MM.1S (cell line): ENCODE results near the gene NLGN1.

Experiments
- DNase-seq: peaks from one replicate; pipeline ENCODE4 v3.0.0-alpha.2; 2015
- H2AFZ ChIP-seq: fragments of 300-600 bp; sonication (generic); 2 replicates; pipeline ENCODE4 v1.6.0; 2016; ENCODE audit warnings: antibody characterized with exemption, low read length
- H3F3A ChIP-seq: fragments of 300-600 bp; sonication (generic); 2 replicates; pipeline ENCODE4 v1.6.1; 2016; ENCODE audit warnings: mild to moderate bottlenecking, antibody characterized with exemption, low read length, moderate library complexity, mixed read lengths; ENCODE audit not compliant: insufficient read depth
- H3K27ac ChIP-seq: fragments of 300-600 bp; sonication (generic); 2 replicates; pipeline ENCODE4 v1.5.1; 2016; ENCODE audit warnings: mild to moderate bottlenecking, low read length
- H3K27me3 ChIP-seq: fragments of 300-600 bp; sonication (generic); replicated peaks from 2 replicates; pipeline ENCODE4 v1.6.0; 2016; ENCODE audit warnings: low read length; ENCODE audit not compliant: insufficient read depth
- H3K36me3 ChIP-seq: fragments of 300-600 bp; sonication (generic); replicated peaks from 2 replicates; pipeline ENCODE4 v1.6.1; 2016; ENCODE audit warnings: mild to moderate bottlenecking, low read length, mixed read lengths; ENCODE audit not compliant: insufficient read depth
- H3K4me1 ChIP-seq: fragments of 300-600 bp; sonication (generic); 2 replicates; pipeline ENCODE4 v1.6.1; 2016; ENCODE audit warnings: low read length, mixed read lengths
- H3K4me2 ChIP-seq: fragments of 300-600 bp; sonication (generic); 2 replicates; pipeline ENCODE4 v1.6.0; 2016; ENCODE audit warnings: low read depth, low read length
- H3K4me3 ChIP-seq: fragments of 300-600 bp; sonication (generic); 2 replicates; pipeline ENCODE4 v1.5.1; 2016; ENCODE audit warnings: low read length, mixed read lengths
- H3K79me2 ChIP-seq: fragments of 300-600 bp; sonication (generic); 2 replicates; pipeline ENCODE4 v1.6.1; 2016; ENCODE audit warnings: mixed run types, low read length, mixed read lengths
- H3K9ac ChIP-seq: fragments of 300-600 bp; sonication (generic); 2 replicates; pipeline ENCODE4 v1.6.1; 2016; ENCODE audit warnings: low read length, mixed read lengths
- H3K9me2 ChIP-seq: fragments of 300-600 bp; sonication (generic); replicated peaks from 2 replicates; pipeline ENCODE4 v1.6.1; 2016; ENCODE audit warnings: mild to moderate bottlenecking, low read length, mixed read lengths; ENCODE audit not compliant: insufficient read depth
- H3K9me3 ChIP-seq: fragments of 300-600 bp; sonication (generic); replicated peaks from 2 replicates; pipeline ENCODE4 v1.6.1; 2016; ENCODE audit warnings: mild to moderate bottlenecking, low read length, mixed read lengths; ENCODE audit not compliant: insufficient read depth
- H4K20me1 ChIP-seq: fragments of 300-600 bp; sonication (generic); 2 replicates; pipeline ENCODE4 v1.6.1; 2016; ENCODE audit warnings: mild to moderate bottlenecking, low read length, moderate library complexity, mixed read lengths; ENCODE audit not compliant: insufficient read depth
- EZH2 ChIP-seq: fragments of 300-600 bp; sonication (generic); optimal IDR thresholded peaks from 2 replicates; pipeline ENCODE3; 2017; ENCODE audit warnings: low read depth, mild to moderate bottlenecking, antibody characterized with exemption, low read length, mixed read lengths
- EZH2phosphoT487 ChIP-seq: fragments of 300-600 bp; sonication (generic); IDR thresholded peaks from 2 replicates; pipeline ENCODE4 v1.6.1; 2018; ENCODE audit warnings: antibody characterized with exemption, low read length
- TF ChIP-seq, protein P1 (sequence below): fragments of 300-600 bp; sonication (generic); IDR thresholded peaks from 2 replicates; pipeline ENCODE4 v1.5.1; 2016; ENCODE audit warnings: antibody characterized with exemption, low read length, mixed read lengths

The NLGN1 gene

DNA sequence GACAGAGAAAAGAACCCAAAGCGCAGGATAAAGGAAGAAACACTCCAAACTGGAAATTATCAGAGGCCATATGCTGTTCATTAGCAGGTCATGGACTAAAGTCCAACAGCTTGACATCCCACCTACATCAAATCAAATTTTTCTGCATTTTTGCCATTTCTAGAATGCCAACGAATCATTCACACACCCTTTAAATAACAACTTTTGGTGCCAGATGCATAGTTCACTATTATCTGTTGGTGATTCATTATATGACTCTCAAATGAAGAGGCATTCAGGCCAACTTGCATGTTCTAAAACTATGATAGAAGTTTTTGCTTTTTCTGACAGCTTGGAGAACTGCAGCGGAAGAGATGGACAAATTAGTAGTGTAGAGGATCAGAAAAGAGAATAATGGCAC is 931.8 kb downstream of the NLGN1 start:
- no peak overlapping the region for H3K4me3 ChIP-seq
- no peaks in the 10 kb centered on the region for H3K4me1 ChIP-seq
- H3K9me2 ChIP-seq = no peaks in the 10 kb centered on the region
- TF ChIP-seq EZH2phosphoT487 = no peak
- TF ChIP-seq EZH2 = no peak
- TF ChIP-seq, protein P1, sequence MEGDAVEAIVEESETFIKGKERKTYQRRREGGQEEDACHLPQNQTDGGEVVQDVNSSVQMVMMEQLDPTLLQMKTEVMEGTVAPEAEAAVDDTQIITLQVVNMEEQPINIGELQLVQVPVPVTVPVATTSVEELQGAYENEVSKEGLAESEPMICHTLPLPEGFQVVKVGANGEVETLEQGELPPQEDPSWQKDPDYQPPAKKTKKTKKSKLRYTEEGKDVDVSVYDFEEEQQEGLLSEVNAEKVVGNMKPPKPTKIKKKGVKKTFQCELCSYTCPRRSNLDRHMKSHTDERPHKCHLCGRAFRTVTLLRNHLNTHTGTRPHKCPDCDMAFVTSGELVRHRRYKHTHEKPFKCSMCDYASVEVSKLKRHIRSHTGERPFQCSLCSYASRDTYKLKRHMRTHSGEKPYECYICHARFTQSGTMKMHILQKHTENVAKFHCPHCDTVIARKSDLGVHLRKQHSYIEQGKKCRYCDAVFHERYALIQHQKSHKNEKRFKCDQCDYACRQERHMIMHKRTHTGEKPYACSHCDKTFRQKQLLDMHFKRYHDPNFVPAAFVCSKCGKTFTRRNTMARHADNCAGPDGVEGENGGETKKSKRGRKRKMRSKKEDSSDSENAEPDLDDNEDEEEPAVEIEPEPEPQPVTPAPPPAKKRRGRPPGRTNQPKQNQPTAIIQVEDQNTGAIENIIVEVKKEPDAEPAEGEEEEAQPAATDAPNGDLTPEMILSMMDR = no peak
- DNase-seq = no peak
- no peaks in the 10 kb centered on the region for H4K20me1 ChIP-seq
- H3K9me3 ChIP-seq = no peaks in the 10 kb centered on the region
- no peaks in the 10 kb centered on the region for H3K36me3 ChIP-seq
- H3K9ac ChIP-seq = no peak overlapping the region
- H3K4me2 ChIP-seq = no peak overlapping the region
- H2AFZ ChIP-seq = no peak overlapping the region
- H3K27me3 ChIP-seq = no peaks in the 10 kb centered on the region
- no peak overlapping the region for H3K27ac ChIP-seq
- H3K79me2 ChIP-seq = no peaks in the 10 kb centered on the region
- no peaks in the 10 kb centered on the region for H3F3A ChIP-seq

DNA sequence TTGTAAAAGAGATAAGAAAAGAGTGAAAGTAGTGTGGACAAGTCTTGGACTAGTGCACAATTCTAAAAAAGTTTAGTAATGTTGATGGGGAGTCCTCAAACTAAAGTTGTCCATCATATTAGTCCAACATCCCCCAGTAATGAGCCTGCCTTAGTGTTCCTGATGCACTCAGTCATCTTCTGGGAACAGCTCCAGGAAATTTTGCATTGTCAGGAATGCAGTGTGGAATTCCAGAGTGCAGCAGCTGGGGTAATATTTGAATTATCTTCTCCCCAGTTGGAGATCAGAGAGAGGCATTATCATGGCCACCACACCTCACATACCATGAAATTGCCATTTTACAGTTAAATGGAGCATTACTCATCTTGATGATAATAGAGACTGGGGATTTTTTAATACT is 932.8 kb downstream of the NLGN1 start:
- TF ChIP-seq EZH2phosphoT487 = no peak
- TF ChIP-seq, protein P1 = no peak
- H3K9me2 ChIP-seq = no peaks in the 10 kb centered on the region
- H3K36me3 ChIP-seq = no peaks in the 10 kb centered on the region
- H4K20me1 ChIP-seq = no peaks in the 10 kb centered on the region
- H3K4me2 ChIP-seq = no peak overlapping the region
- no peaks in the 10 kb centered on the region for H3K27me3 ChIP-seq
- no peak overlapping the region for H3K9ac ChIP-seq
- H3K79me2 ChIP-seq = no peaks in the 10 kb centered on the region
- no peak for DNase-seq
- H3F3A ChIP-seq = no peaks in the 10 kb centered on the region
- H2AFZ ChIP-seq = no peak overlapping the region
- no peaks in the 10 kb centered on the region for H3K4me1 ChIP-seq
- H3K9me3 ChIP-seq = no peaks in the 10 kb centered on the region
- no peak overlapping the region for H3K4me3 ChIP-seq
- no peak overlapping the region for H3K27ac ChIP-seq

DNA sequence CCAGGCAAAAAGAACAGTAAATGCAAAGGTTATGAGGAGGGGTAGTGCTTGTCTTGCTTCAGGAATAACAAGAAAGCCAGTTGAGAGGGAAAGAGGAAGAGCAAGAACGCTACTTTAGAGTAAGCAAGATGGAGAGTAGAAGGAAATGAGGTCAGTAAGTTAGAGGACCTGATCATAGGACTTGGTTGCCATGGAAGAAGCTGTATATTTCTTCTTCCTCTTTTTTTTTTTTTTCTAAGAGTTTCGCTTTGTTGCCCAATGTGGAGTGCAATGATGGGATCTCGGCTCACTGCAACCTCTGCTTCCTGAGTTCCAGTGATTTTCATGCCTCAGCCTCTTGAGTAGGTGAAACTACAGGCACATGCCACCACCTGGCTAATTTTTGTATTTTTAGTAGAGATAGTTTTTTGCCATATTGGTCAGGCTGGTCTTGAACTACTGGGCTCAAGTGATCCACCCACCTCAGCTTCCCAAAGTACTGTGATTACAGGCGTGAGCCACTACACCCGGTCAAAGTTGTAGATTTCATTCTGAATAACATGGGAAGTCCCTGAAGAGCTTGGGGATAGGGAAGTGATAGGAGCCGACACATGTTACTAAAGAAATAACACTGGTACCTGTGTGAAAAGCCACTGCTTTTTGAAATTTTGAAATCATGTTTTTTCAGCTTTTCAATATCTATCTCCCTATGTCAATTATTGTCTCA is 933.7 kb downstream of the NLGN1 start:
- no peaks in the 10 kb centered on the region for H3K9me3 ChIP-seq
- H3K9ac ChIP-seq = no peak overlapping the region
- no peak overlapping the region for H3K27ac ChIP-seq
- no peak overlapping the region for H3K4me3 ChIP-seq
- H3K36me3 ChIP-seq = no peaks in the 10 kb centered on the region
- no peaks in the 10 kb centered on the region for H3K27me3 ChIP-seq
- H3K9me2 ChIP-seq = no peaks in the 10 kb centered on the region
- no peak for DNase-seq
- no peak for TF ChIP-seq EZH2
- TF ChIP-seq, protein P1 = no peak
- TF ChIP-seq EZH2phosphoT487 = no peak
- no peaks in the 10 kb centered on the region for H4K20me1 ChIP-seq
- H2AFZ ChIP-seq = no peak overlapping the region
- H3F3A ChIP-seq = no peaks in the 10 kb centered on the region
- H3K4me1 ChIP-seq = no peaks in the 10 kb centered on the region
- H3K4me2 ChIP-seq = no peak overlapping the region
- H3K79me2 ChIP-seq = no peaks in the 10 kb centered on the region
